GM12892 (cell line): ENCODE results near the gene SPC24.

Experiments
- POLR2AphosphoS5 ChIP-seq: IDR thresholded peaks from 2 replicates; pipeline ENCODE4 v1.6.1; 2011; ENCODE audit warnings: low read depth, low read length, control low read depth
- TAF1 ChIP-seq: IDR thresholded peaks from 2 replicates; pipeline ENCODE4 v1.6.1; 2011; ENCODE audit warnings: low read depth, mild to moderate bottlenecking, control low read depth, low read length, borderline replicate concordance

DNA sequence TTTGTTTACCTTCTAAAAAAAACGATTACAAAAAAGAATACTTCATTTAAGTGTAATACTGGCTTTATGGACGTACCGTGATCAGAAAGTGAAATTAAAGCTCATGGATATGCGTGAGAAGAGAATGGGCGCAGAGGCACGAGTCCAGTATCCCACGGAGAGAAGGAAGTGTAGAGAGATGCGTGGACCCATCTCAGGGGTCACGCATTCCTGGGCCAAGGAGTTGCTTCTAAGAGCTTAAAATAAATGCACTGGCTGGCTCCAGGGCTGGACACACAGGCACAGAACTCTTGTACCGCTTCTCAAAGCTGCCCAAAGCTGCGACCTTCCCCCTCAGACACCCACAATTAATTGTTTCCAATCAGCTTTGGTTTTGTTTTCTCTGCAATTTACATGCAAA lies 8.7 kb upstream of the SPC24 start:
- TF ChIP-seq TAF1 = no peak
- no peak for TF ChIP-seq POLR2AphosphoS5
